A549 (cell line): Measurements from ENCODE around the gene VENTX. TPM values are rescaled to one million over a fixed set of nuclear protein-coding genes. Genes with fewer than 3 reads are reported as not detected.

Experiments used
- ATAC-seq, 2 experiments: fragments of 200-7000 bp in 1 of 2; fragments of >200 bp in 1 of 2; cut with Nextera tagmentation in 1 of 2; cut with Tn5 transposase in 1 of 2; 3 replicates each; pipeline versions ENCODE4 v1.8.0 to v1.9.1; 2018 to 2020; ENCODE audit warnings: mild to moderate bottlenecking in 1 of 2, moderate library complexity in 1 of 2
- CTCF ChIA-PET: fragments of 300-600 bp; sonication (Branson Sonifier 250); formaldehyde crosslinking; extraction: SDS; loops from one replicate; lab custom pipeline; 2021; ENCODE audit warnings: antibody characterized with exemption, inconsistent platforms; lab: Yijun Ruan, JAX
- POLR2A ChIA-PET: fragments of 350-600 bp; formaldehyde crosslinking; extraction: SDS; loops from one replicate; lab custom pipeline; 2021; ENCODE audit warnings: antibody characterized with exemption, inconsistent platforms; lab: Yijun Ruan, JAX
- DNase-seq, 2 experiments: peaks; one replicate each; pipeline versions ENCODE4 v3.0.0 to v3.0.0-alpha.2; 2011 to 2016; ENCODE audit warnings: low read depth in 1 of 2, low spot score in 1 of 2
- FAIRE-seq: peaks from 2 replicates; lab custom pipeline; 2011; peaks lifted over from hg19 to GRCh38; lab: Jason Lieb, UNC
- H3K27ac ChIP-seq, 2 experiments: fragments of >200 bp; sonication (Bioruptor Twin); formaldehyde crosslinking; 3 replicates each; pipeline ENCODE4 v1.5.1; 2016 to 2017
- H3K4me1 ChIP-seq: fragments of >200 bp; sonication (Bioruptor Twin); formaldehyde crosslinking; 3 replicates; pipeline ENCODE4 v1.6.1; 2016
- H3K4me2 ChIP-seq: fragments of >200 bp; sonication (Bioruptor Twin); formaldehyde crosslinking; 3 replicates; pipeline ENCODE4 v1.6.1; 2016
- H3K4me3 ChIP-seq: fragments of >200 bp; sonication (Bioruptor Twin); formaldehyde crosslinking; 3 replicates; pipeline ENCODE4 v1.5.1; 2016
- H3K9me3 ChIP-seq: fragments of >200 bp; sonication (Bioruptor Twin); formaldehyde crosslinking; 3 replicates; pipeline ENCODE4 v1.6.1; 2016
- BHLHE40 ChIP-seq: IDR thresholded peaks from 2 replicates; pipeline ENCODE4 v1.6.1; 2012; ENCODE audit warnings: low read depth, low read length, inconsistent platforms
- CHD2 ChIP-seq: fragments of 150-350 bp; IDR thresholded peaks from 2 replicates; pipeline ENCODE4 v1.6.1; 2014; ENCODE audit warnings: low read length; ENCODE audit not compliant: partially characterized antibody
- CTCF ChIP-seq: fragments of >200 bp; sonication (Bioruptor Twin); formaldehyde crosslinking; IDR thresholded peaks from 3 replicates; pipeline ENCODE4 v1.5.1; 2016
- E2F6 ChIP-seq: IDR thresholded peaks from 2 replicates; pipeline ENCODE4 v1.6.1; 2012; ENCODE audit warnings: low read depth, borderline replicate concordance
- ELK1 ChIP-seq: fragments of 150-350 bp; IDR thresholded peaks from 2 replicates; pipeline ENCODE4 v1.6.1; 2014; ENCODE audit warnings: low read depth, mild to moderate bottlenecking, low read length
- ESRRA ChIP-seq: fragments of 150-350 bp; IDR thresholded peaks from 2 replicates; pipeline ENCODE4 v1.6.1; 2014; ENCODE audit warnings: mild to moderate bottlenecking, low read length, borderline replicate concordance
- GATA3 ChIP-seq: IDR thresholded peaks from 2 replicates; pipeline ENCODE4 v1.6.1; 2012; ENCODE audit warnings: borderline replicate concordance
- HES2 ChIP-seq: fragments of >200 bp; sonication (Bioruptor Twin); formaldehyde crosslinking; IDR thresholded peaks from 2 replicates; pipeline ENCODE4 v1.6.1; 2016
- HEYL ChIP-seq: fragments of 250-450 bp; sonication (Bioruptor Pico); IDR thresholded peaks from 2 replicates; pipeline ENCODE4 v1.8.0; 2021; ENCODE audit warnings: mild to moderate bottlenecking, moderate library complexity
- HMGXB4 ChIP-seq: fragments of 250-450 bp; sonication (Bioruptor Pico); IDR thresholded peaks from 2 replicates; pipeline ENCODE4 v1.5.0; 2021; ENCODE audit warnings: mild to moderate bottlenecking, moderate library complexity, borderline replicate concordance
- NFE2L2 ChIP-seq: fragments of 150-350 bp; conservative IDR thresholded peaks from 2 replicates; pipeline ENCODE4 v1.6.1; 2014; ENCODE audit warnings: low read length
- PHF8 ChIP-seq: fragments of 200-600 bp; sonication (generic); IDR thresholded peaks from 2 replicates; pipeline ENCODE4 v1.6.1; 2016; ENCODE audit warnings: low read depth, mild to moderate bottlenecking, antibody characterized with exemption, moderate library complexity, borderline replicate concordance
- RARB ChIP-seq: fragments of 250-450 bp; sonication (Bioruptor Pico); IDR thresholded peaks from 2 replicates; pipeline ENCODE4 v1.8.0; 2021; ENCODE audit warnings: mild to moderate bottlenecking, moderate library complexity
- RCOR1 ChIP-seq: fragments of 150-350 bp; IDR thresholded peaks from 2 replicates; pipeline ENCODE4 v1.6.1; 2014; ENCODE audit warnings: antibody characterized with exemption, low read length, low read depth
- REST ChIP-seq: fragments of 200-600 bp; sonication (generic); IDR thresholded peaks from 2 replicates; pipeline ENCODE4 v1.6.1; 2016; ENCODE audit warnings: antibody characterized with exemption, mild to moderate bottlenecking, moderate library complexity
- RNF2 ChIP-seq: fragments of 200-600 bp; sonication (generic); IDR thresholded peaks from 2 replicates; pipeline ENCODE4 v1.6.1; 2016; ENCODE audit warnings: low read depth, mild to moderate bottlenecking, antibody characterized with exemption, moderate library complexity, borderline replicate concordance
- SMC3 ChIP-seq: fragments of >200 bp; sonication (Bioruptor Twin); formaldehyde crosslinking; IDR thresholded peaks from 3 replicates; pipeline ENCODE4 v1.6.1; 2018; ENCODE audit warnings: inconsistent platforms
- WGBS: methylation state at CpG from one replicate; pipeline ENCODE4 v1.1.6; 2017; ENCODE audit errors: missing lambda C conversion rate; 5-methylcytosine and 5-hydroxymethylcytosine counted together
- polyA plus RNA-seq, 4 experiments: library from polyadenylated mRNA; depleted of rRNA in 3 of 4; stranded (reverse); fragments of >200 nt; fragmentation: RNase III in 1 of 4; extraction: RNeasy Plus Mini Kit Qiagen cat#74134 plus additional on column Dnase treatment in 1 of 4; gene quantifications; 2 replicates in 3 of 4; 3 replicates in 1 of 4; pipeline ENCODE4 v1.2.3, GENCODE V29; 2011 to 2017

Gene VENTX
- polyA plus RNA-seq, 2 of the 4 experiments (the other 2 are of a cell fraction), result not detected

- H3K4me2 ChIP-seq, result no peak overlapping the region
- 83% methylated on average over 8 of the region's 10 CpGs for WGBS
- no peak overlapping the region for H3K27ac ChIP-seq
- CTCF ChIA-PET, result no interaction called here
- POLR2A ChIA-PET, result no interaction called here
- no peak for FAIRE-seq
- H3K9me3 ChIP-seq, result peaks cover 12% of the 10 kb centered on the region; the same call in 2 of the 3 replicates
- H3K4me1 ChIP-seq, result no peaks in the 10 kb centered on the region
- H3K4me3 ChIP-seq, result no peak overlapping the region
- no peak for TF ChIP-seq ELK1
- TF ChIP-seq RCOR1, result no peak
- TF ChIP-seq RNF2, result no peak
- no peak for TF ChIP-seq CTCF
- TF ChIP-seq HMGXB4 (CRISPR knock-in tag), result no peak
- TF ChIP-seq NFE2L2, result no peak
- TF ChIP-seq HEYL (CRISPR knock-in tag), result no peak
- no peak for ATAC-seq
- no peak for DNase-seq
Measured at GRCh38 chr10:133190225-133190624, 47.4 kb upstream of the VENTX start.

GRCh38 chr10:133191651-133192050 is 46.0 kb upstream of the VENTX start:
- no peak for DNase-seq
- TF ChIP-seq RARB, result no peak
- TF ChIP-seq BHLHE40, result no peak
- no peak for TF ChIP-seq E2F6
- TF ChIP-seq ESRRA, result no peak
- no peak for TF ChIP-seq SMC3
- no peak for TF ChIP-seq GATA3
- no peak for TF ChIP-seq HES2
- no peak for TF ChIP-seq ELK1
- TF ChIP-seq, all 56 proteins: peak for 0
- FAIRE-seq, result no peak
- no peak for ATAC-seq
- Histone ChIP-seq H3K4me2 (no peak overlapping the region), H3K27ac (no peak overlapping the region), H3K4me3 (no peak overlapping the region), H3K9me3 (peaks cover 12% of the 10 kb centered on the region; the same call in 2 of the 3 replicates), H3K4me1 (no peaks in the 10 kb centered on the region)
- 44% methylated on average over 4 of the region's 4 CpGs for WGBS
- POLR2A ChIA-PET, result no interaction called here
- CTCF ChIA-PET, result no interaction called here

GRCh38 chr10:133194151-133194550 is 43.5 kb upstream of the VENTX start:
- ChIA-PET POLR2A (no interaction called here), CTCF (interaction anchor here (0.8 to 1.2 kb wide), 2 partner anchors 32 to 51 kb away, joined by 3 read pairs; no protein-coding TSS in a partner anchor)
- no peaks in the 10 kb centered on the region for H3K4me1 ChIP-seq
- DNase-seq, result no peak
- H3K9me3 ChIP-seq, result peaks cover 12% of the 10 kb centered on the region; the same call in 2 of the 3 replicates
- ATAC-seq, result no peak
- no peak overlapping the region for H3K27ac ChIP-seq
- FAIRE-seq, result no peak
- no peak overlapping the region for H3K4me2 ChIP-seq
- WGBS, result 55% methylated on average over 4 of the region's 4 CpGs
- H3K4me3 ChIP-seq, result no peak overlapping the region
- TF ChIP-seq CTCF (no peak), REST (no peak), CHD2 (no peak), PHF8 (no peak), RCOR1 (no peak), RARB (no peak), RNF2 (no peak)
